Breast epithelium (tissue), 3 donors: Measurements from ENCODE around the gene LINS1.

Experiments used
- CTCF ChIP-seq, 3 donors: fragments of 450-650 bp; IDR thresholded peaks; one replicate each; pipeline ENCODE4 v1.5.1; 2016 to 2017; ENCODE audit warnings: antibody characterized with exemption in 3 of 3, mild to moderate bottlenecking in 3 of 3, moderate library complexity in 3 of 3
- POLR2A ChIP-seq: fragments of 450-650 bp; IDR thresholded peaks from one replicate; pipeline ENCODE4 v1.6.1; 2016; ENCODE audit warnings: antibody characterized with exemption, mild to moderate bottlenecking, moderate library complexity

DNA sequence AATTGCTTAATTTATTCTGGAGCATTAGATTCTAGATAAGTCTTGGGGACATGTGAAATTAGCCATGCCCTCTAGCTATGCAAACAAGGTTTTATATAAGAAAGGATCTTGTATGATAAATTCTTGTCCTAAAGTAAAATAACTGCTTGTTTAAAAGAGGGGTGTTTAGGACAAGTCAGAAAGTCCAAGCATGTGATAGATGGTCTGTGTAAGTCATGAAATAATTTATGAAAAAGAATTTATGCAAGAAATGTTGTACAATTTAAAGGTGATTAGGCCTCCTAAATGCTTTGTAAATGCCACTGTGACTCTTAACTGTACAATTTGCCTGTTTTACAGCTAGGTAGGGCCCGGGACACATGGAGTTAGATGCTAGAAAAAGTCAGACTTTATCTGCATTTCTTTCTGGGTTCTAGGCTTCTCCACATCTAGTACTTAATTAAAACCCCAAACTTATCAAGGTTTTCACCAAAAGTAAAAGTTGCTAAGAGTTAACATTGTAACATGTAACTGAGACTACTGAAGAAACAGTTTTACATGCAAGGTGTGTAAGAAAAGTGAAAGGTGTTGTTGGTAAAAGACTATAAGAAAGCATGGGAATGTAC, 13.2 kb downstream of the LINS1 start:
- TF ChIP-seq CTCF (IDR thresholded peaks at IDR 0.05) (no peak), POLR2A (no peak)
